HG02970 (cell line): ENCODE results near the gene LRRC75B.
"Not testable (repeated sequence)": the region's sequence is repeated elsewhere in the genome, so short reads cannot be mapped to it uniquely, and the experiment has no call there.

Experiments
- ATAC-seq: cut with Tn5 transposase; IDR thresholded peaks from one replicate; pipeline ENCODE4 v1.9.1; 2021; ENCODE audit warnings: mild to moderate bottlenecking, moderate library complexity, moderate number of reproducible peaks; ENCODE audit not compliant: unreplicated experiment, low FRiP score

Gene LRRC75B

DNA sequence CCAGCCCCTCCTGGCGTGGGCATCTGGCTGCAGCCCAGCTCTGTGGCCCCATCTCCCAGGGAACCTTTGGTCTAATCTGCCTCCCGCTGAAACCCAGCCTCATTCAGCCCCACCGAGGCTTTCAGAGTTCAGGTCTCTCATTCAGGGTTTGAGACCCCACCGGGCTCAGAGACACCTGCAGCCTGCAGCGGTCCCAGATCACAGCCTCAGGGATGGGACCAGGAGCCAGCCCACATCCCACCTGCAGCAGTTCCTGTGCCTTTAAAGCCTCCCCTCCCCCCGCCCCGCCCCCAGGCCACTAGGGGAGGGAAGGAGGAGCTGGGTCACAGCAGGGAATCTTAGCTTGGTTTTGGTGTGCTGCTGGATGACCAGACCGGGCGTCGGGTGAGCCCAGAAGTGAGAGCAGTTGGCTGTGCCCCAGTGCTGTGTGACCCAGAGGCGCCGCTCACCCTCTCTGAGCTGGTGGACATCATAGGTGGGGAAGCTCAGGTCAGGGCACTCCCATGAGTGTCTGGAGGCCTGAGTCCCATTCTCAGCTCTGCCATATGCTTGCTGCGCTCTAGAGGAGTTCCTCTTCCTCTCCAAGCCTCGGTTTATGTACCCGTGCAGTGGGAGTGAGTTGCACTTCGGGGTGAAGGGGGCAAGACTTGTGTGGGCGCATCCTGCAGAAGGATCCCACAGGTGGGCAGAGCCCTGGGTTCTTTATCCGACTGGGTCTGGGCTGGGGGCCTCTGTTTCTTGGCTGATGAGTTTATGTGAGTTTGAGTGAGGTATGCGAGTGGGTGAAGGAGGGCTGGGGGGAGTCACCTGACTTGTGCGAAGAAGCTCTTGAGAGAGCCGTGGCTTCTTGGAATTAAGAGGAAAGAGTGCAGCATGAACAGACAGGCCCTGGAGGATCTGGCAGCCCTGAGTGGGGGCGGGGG, 10.2 kb upstream of the LRRC75B start, which contains the start of gene GGT1:
Gene GGT1 (plus strand): TSS at position 347 of the 923 bp plus-strand sequence. CDS start 7,889 bp downstream, outside the sequence.
- ATAC-seq: not testable (repeated sequence)

- not testable (repeated sequence) for ATAC-seq
These were observed 9.4 kb upstream of the LRRC75B start for GRCh38 chr22:24602105-24602749.

DNA sequence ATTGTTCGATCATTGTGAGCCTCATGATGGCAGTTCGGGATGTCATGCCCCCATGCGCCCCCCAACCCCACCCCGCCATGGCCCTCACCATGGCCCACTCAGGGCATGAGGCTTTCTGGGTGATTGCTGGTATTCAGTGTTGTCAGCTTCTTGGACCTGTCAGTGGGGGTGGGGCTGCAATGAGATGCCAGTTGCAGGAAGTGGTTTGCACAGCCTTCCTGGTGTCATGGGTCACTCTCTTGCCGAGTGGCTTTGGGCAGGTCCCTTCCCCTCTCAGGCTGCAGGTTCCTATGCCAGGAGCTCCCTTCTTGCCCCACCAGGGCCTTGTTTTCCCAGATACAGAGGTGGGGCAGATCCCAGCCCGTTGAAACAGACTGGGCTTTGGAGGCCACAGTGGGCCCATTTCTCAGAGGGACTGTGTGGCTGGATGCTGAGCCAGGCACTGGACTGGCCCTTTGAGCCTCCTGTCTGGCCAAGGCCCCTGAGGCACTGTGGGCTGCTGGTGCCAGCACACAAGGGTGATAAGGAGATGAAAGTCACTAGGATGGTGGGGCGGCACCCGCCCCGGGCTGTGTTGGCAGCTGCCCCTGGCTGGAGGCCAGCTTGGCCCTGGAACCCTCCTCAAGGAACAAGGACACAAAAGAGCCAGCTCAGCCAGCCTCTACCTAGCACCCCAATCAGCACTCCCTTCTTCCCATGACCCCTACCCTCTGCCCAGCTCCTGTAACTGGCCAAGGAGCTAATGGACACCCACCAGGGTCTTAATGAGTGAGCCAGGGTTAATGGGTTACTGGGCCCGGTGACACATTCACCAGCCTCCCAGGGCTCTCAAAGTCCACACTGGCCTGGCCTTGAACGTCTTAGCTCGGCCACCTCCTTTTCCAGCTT, 8.6 kb upstream of the LRRC75B start:
- no peak for ATAC-seq

DNA sequence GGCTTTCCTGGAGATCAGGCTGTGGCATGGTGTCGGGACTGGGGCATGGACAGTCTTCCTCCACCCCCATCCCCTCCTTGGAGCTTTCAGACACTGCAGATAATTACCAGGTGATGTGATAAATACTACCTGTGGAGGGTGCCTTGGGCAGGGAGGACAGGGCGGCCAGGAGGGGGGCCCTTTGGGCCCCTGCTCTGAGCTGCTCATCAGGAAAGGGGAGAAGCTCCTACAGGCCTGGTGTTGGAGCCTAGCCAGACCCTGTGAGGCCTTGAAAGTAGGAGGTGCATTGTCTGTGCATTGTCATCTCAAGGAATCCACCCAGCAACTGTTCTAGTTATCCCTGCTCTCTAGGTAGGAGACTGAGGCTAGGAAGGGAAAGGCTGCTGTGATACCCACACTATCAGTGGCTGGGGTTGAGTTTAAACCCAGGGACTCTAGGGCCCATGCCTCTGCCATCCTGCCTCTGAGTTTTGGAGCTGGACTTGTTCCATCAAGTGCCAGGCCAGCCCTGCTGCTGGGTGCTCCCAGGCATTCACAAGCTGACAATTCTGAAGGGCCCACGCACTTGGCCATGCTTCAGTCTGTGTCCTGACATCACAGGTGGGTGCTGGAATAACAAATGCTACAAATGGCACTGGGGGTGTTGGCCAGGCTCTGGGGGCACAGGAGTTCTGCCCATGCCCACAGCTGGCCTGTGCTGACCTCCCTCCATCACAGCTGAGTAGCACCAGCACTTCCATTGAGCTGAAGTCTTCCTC, 7.3 kb upstream of the LRRC75B start:
- not testable (repeated sequence) for ATAC-seq

DNA sequence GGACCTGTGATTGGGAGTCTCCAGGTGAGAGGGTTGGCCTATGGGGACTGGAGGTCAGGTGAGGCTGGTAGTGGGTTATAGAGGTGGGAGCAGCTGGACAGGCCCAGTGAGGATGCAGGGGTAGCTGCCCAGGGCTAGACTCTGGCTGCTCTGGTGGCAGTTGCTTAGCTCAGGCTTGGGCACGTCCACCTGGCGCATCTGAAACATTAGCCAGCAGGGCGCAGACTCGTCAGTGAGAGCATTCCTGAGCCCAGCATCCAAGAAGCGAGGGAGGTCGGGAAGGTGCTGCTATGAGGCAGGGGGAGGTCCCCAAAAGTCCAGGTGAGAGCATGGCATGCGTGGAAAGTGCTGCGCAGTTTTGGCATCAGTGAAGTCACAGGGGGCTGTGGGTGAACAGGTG, 6.6 kb upstream of the LRRC75B start:
- no peak for ATAC-seq

- not testable (repeated sequence) for ATAC-seq
These were observed 4.2 kb upstream of the LRRC75B start for GRCh38 chr22:24597076-24597475.

GRCh38 chr22:24595863-24596262, 3.0 kb upstream of the LRRC75B start:
- no peak for ATAC-seq

DNA sequence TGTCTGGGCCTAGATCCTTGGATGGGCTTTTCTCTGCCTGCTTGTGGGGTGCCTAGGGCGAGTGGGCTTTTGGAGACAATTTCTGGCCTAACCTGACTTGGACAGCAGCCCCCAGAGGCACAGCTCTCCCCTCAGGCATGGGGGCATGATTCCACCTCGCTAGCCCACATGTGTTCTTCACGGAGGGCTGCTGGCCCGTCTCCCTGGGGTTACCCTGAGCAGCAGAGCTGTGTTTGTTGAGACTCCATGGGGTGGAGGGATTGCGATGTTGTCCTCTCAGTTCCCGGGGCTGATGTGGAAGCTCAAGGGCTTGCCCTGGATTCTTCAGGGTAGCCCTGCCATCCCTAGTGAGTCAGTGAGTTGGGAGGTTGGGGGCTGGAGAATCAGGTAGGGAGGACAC, 2.4 kb upstream of the LRRC75B start:
- no peak for ATAC-seq

GRCh38 chr22:24594569-24595120, 1.8 kb upstream of the LRRC75B start:
- no peak for ATAC-seq

DNA sequence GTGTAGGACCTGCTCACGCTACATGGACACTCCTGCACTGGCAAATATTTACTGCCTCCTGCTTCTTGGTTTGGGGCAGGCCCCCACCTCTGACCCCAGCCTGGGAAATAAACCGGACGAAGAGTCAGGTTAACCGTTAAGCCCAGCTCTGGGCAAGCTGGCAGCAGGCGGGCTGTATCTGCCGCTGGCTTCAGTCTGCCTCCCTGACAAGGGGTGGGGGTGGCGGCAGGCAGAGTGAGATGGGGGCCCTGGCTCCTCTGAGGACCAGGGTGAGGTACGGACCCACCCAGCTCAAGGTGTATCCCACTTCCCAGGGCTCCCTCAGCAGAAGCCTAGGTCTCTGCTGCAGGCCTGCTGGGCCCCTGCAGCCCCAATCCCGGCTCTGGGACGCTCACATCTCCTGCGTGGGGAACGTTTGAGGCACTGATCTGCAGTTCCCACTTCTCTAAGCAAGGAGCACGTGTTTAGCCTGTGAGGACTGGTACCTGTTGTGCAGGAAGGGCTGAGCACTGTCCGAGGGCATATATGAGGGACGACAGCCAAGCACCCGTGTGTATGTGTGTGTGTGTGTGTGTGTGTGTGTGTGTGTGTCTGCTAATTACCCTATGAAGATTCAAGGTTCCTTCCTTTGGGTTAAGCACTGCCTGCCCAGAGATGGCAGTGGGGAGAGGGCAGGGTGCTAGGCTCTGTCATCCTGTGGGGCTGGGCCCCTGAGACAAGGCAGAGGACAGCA, 1.1 kb upstream of the LRRC75B start:
- no peak for ATAC-seq

GRCh38 chr22:24593559-24593835, 624 bp upstream of the LRRC75B start:
- ATAC-seq: not testable (repeated sequence)

DNA sequence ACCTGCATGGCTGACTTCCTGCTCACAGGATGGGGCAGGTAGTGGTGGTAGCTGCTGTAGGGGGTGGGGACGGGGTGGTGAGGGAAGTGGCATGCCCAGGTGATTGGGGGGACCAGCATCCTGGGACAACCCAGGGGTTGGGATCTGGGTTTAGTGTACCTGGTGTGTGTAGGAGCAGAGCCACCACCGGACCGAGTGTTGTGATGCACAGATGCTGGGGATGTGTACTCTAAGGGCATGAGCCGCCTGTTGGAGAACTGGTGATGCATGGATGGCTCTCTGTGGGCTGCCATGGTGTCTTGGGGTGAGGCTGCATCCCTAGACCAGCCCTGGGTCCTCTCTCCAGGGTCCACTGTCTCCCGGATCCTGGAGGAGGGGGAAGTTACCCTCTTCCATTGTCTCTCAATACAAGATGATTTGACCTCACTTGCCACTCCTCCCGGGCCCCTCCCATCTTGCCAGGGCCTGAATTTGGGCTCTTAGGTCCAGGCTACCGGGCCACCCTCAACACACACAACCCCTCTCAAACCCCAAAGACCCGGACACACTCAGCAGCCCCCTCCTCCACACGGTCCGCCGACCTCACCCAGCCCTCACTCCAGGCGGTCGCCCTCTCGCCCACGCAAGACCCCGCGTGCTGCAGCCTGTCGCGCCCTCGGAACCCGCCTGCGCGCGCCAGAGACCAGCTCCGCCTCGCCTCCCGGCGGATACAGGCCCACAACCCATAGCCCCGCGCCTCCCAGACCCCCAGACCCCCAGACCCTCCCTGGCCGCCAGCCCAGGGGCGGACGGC, 619 bp downstream of the LRRC75B start:
- no peak for ATAC-seq

GRCh38 chr22:24591286-24591830, 1.5 kb downstream of the LRRC75B start:
- no peak for ATAC-seq

DNA sequence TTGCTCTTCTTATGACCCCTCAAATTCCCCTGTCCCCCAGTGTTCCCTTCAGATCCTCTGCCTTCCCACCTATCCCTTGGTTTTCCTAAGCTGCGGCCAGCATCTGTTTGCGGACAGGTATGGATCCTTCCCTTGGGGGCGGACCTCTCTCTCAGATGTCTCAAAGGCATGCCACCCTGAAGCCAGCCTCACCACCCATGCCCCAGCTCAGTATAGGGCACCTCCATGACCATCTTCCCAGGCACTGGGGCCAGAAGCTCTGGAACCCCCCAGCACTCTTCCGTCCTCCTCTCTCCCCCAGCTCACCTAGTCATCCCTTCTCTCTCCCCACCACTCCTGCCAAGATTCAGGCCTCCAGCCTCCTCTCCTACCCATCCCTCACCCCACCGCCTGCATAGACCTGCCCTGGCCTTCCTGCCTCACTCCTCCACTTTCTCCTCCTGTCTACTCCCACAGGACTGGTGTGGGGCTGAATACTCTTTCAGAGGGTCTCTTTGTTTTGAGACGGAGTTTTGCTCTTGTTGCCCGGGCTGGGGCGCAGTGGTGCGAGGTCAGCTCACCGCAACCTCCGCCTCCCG, 2.2 kb downstream of the LRRC75B start:
- ATAC-seq: no peak

DNA sequence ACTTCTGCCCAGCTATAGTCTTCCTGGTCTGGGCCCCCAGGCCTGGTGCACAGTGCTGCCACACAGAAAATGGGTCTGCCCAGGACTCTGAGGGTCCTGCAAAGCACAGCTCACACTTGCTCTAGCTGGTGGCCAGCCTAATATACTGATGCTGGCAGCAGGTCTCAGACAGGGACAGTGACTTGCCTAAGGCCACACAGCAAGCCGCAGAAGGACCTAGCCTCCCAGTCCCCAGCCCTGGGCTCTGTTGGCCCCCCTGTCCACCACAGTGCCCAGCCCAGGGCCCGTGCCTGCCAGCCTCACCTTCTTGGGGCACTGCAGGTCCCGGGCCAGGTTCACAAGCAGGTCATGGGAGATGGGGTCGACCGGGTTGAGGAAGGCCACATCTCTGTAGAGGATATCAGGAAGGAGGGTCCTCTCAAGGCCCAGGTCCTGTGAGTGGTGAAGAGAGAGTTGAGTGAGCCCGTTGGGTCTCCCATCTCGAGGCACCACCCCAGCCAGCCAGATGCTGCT, 3.3 kb downstream of the LRRC75B start:
- no peak for ATAC-seq

DNA sequence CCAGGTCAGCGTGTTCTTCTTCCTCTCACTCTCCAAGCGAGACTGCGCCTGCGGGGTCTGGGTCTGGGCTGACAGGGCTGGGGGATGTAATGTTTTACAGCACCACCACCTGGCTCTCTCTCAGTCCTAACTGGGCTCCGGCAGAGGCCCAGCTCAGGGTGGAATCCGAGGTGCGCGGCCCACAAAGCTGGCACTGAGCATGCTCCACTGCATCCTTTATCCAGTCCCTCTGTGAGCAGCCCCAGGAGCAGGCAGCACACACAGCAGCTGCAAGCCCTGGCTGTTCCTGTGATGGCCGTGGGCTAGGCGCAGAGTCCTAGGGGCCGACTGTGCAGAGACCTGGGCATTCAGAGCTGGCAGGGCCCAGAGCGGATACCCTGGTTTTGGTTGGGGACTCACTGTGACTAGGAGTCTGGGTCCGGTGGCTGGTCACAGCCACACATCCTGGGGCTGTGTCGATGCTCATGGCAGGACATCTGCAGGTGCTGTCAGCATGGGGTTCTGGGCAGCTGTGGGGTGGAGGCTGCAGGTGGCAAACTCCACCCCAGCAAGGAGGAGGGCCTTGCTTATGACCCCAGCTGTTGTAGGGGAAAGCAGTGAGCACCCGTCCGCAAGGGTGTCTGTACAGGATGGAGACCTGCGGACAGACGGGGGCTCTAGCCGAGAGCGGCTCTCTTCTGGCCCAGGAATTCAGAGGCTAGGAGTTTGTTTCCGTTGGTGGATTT, 4.0 kb downstream of the LRRC75B start:
- ATAC-seq: no peak

DNA sequence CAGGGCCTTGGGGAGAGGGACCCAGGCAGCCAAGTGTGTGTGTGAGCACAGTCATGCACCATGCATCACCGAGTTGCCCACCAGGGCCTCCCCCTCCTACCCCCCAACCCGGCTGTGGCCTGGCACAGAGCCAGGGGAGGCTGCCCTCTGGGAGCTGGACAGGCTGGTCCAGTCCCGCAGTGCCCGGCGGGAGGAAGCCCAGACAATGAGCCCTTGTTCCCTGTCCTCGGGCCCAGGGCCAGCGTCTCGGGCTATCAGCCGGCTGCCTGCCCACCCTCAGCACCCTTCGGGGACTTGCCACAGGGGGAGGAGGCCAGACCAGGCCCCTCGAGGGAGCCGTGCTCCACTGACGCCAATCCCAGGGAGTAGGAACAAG, 4.5 kb downstream of the LRRC75B start:
- no peak for ATAC-seq
